ENCODE measurements around the gene YBX1.
"Not testable (repeated sequence)": the region's sequence is repeated elsewhere in the genome, so short reads cannot be mapped to it uniquely, and the experiment has no call there.

Gene YBX1

GRCh38 chr1:42751511-42752070, 69.4 kb downstream of the YBX1 start:
- DNase-seq = not testable (repeated sequence)

GRCh38 chr1:42752284-42752683, 70.1 kb downstream of the YBX1 start:
- no peak for DNase-seq

GRCh38 chr1:42753070-42753469, 70.9 kb downstream of the YBX1 start:
- no peak for DNase-seq

Data from stimulated activated CD4-positive, alpha-beta T cell treated with anti-CD3 and anti-CD28 coated beads, Interleukin-4, amount 100 ng/mL, for 24 hours (primary cell).